ENCODE results near the gene EVI5L. TPM values are rescaled to one million over a fixed set of nuclear protein-coding genes. Genes with fewer than 3 reads are reported as not detected.

EVI5L gene
- polyA plus RNA-seq, 1 of the 3 experiments (the other 2 are of a cell fraction) = 9.7 TPM

- Histone ChIP-seq H2AFZ (ENCODE audit: low read depth) (no peak overlapping the region), H3K27me3 (ENCODE audit: insufficient read depth) (no peaks in the 10 kb centered on the region), H3K9me2 (no peaks in the 10 kb centered on the region), H3K27ac (ENCODE audit: low read depth in 2 of 2, low read length in 1 of 2) (no peak overlapping the region), H4K20me1 (ENCODE audit: insufficient read depth) (no peaks in the 10 kb centered on the region), H3K4me1 (ENCODE audit: control insufficient read depth in 1 of 2, insufficient read depth in 2 of 2, low read depth in 1 of 2, low read length in 1 of 2) (peaks cover 0 to 15% of the 10 kb centered on the region in 2 experiments; a peak in 2 of 4 replicates), H3F3A (replicated peaks; ENCODE audit: insufficient read depth) (peaks cover 7% of the 10 kb centered on the region), H3K9me3 (no peaks in the 10 kb centered on the region), H3K36me3 (replicated peaks in 1 of 2; ENCODE audit: control insufficient read depth in 1 of 2, insufficient read depth in 2 of 2, low read length in 1 of 2) (no peaks in the 10 kb centered on the region), H3K4me2 (no peak overlapping the region), H3K4me3 (ENCODE audit: low read depth in 2 of 2, low read length in 1 of 2) (no peak overlapping the region), H3K9ac (no peak overlapping the region), H3K79me2 (ENCODE audit: insufficient read depth) (no peaks in the 10 kb centered on the region)
- no peak for TF ChIP-seq POLR2AphosphoS5 (IDR thresholded peaks at IDR 0.05; ENCODE audit: low read depth, low read length)
- TF ChIP-seq, protein P1, sequence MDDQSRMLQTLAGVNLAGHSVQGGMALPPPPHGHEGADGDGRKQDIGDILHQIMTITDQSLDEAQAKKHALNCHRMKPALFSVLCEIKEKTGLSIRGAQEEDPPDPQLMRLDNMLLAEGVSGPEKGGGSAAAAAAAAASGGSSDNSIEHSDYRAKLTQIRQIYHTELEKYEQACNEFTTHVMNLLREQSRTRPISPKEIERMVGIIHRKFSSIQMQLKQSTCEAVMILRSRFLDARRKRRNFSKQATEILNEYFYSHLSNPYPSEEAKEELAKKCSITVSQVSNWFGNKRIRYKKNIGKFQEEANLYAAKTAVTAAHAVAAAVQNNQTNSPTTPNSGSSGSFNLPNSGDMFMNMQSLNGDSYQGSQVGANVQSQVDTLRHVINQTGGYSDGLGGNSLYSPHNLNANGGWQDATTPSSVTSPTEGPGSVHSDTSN (IDR thresholded peaks at IDR 0.05) = no peak
- WGBS (ENCODE audit: low lambda C conversion rate) = 76% methylated on average over 7 of the region's 12 CpGs
- POLR2A ChIA-PET = no interaction called here
- no peak for DNase-seq
- CTCF ChIA-PET = interaction anchor here (0.8 to 1.7 kb wide), 2 partner anchors 13 to 78 kb away, joined by 3 to 5 read pairs; no protein-coding TSS in a partner anchor
These were observed 36.5 kb downstream of the EVI5L start for GRCh38 chr19:7866399-7867091.

GRCh38 chr19:7867092-7867844 lies 37.2 kb downstream of the EVI5L start:
- H3K9ac ChIP-seq = no peak overlapping the region

More at GRCh38 chr19:7867092-7867844, 37.2 kb downstream of the EVI5L start:
- POLR2A ChIA-PET = interaction anchor here (0.6 kb wide), 1 partner anchor 19 kb away, joined by 3 read pairs; no protein-coding TSS in a partner anchor
- TF ChIP-seq GATA2 (CRISPR knock-in tag; IDR thresholded peaks at IDR 0.05) (no peak), RFX5 (IDR thresholded peaks at IDR 0.05; ENCODE audit: low read length) (no peak), NRF1 (IDR thresholded peaks at IDR 0.05; ENCODE audit: low read depth, low read length) (no peak), TEAD4 (IDR thresholded peaks at IDR 0.05; ENCODE audit: borderline replicate concordance, insufficient read depth) (no peak), USF1 (IDR thresholded peaks at IDR 0.05; ENCODE audit: borderline replicate concordance, low read depth) (no peak), SIN3A (IDR thresholded peaks at IDR 0.05; ENCODE audit: borderline replicate concordance, low read depth, low read length) (no peak), USF2 (IDR thresholded peaks at IDR 0.05; ENCODE audit: borderline replicate concordance, low read depth, low read length) (no peak), NFIC (IDR thresholded peaks at IDR 0.05; ENCODE audit: borderline replicate concordance) (no peak), FOXM1 (IDR thresholded peaks at IDR 0.05; ENCODE audit: low read depth) (no peak), TCF12 (IDR thresholded peaks at IDR 0.05) (no peak), RXRA (IDR thresholded peaks at IDR 0.05; ENCODE audit: borderline replicate concordance, low read depth) (no peak), GABPA (IDR thresholded peaks at IDR 0.05; ENCODE audit: low read depth) (no peak), POLR2AphosphoS5 (IDR thresholded peaks at IDR 0.05; ENCODE audit: low read depth, low read length) (no peak), SMC3 (IDR thresholded peaks at IDR 0.05; ENCODE audit: low read depth, low read length) (no peak), YY1 (IDR thresholded peaks at IDR 0.05; ENCODE audit: low read depth) (no peak), IRF3 (IDR thresholded peaks at IDR 0.05; ENCODE audit: low read depth, low read length) (no peak)
- no peaks in the 10 kb centered on the region for H3K27me3 ChIP-seq (ENCODE audit: insufficient read depth)
- no peak overlapping the region for H3K4me3 ChIP-seq (ENCODE audit: low read depth in 2 of 2, low read length in 1 of 2)
- WGBS (ENCODE audit: low lambda C conversion rate) = 88% methylated on average over 9 of the region's 9 CpGs
- no peak overlapping the region for H2AFZ ChIP-seq (ENCODE audit: low read depth)
- H3K9me3 ChIP-seq = no peaks in the 10 kb centered on the region
- no peaks in the 10 kb centered on the region for H3K36me3 ChIP-seq (replicated peaks in 1 of 2; ENCODE audit: control insufficient read depth in 1 of 2, insufficient read depth in 2 of 2, low read length in 1 of 2)
- peaks cover 0 to 15% of the 10 kb centered on the region in 2 experiments; a peak in 2 of 4 replicates for H3K4me1 ChIP-seq (ENCODE audit: control insufficient read depth in 1 of 2, insufficient read depth in 2 of 2, low read depth in 1 of 2, low read length in 1 of 2)
- DNase-seq = no peak
- H3K27ac ChIP-seq (ENCODE audit: low read depth in 2 of 2, low read length in 1 of 2) = no peak overlapping the region
- CTCF ChIA-PET = no interaction called here
- H3K4me2 ChIP-seq = no peak overlapping the region
- no peaks in the 10 kb centered on the region for H3K79me2 ChIP-seq (ENCODE audit: insufficient read depth)
- no peaks in the 10 kb centered on the region for H4K20me1 ChIP-seq (ENCODE audit: insufficient read depth)
- H3F3A ChIP-seq (replicated peaks; ENCODE audit: insufficient read depth) = peaks cover 14% of the 10 kb centered on the region
- no peaks in the 10 kb centered on the region for H3K9me2 ChIP-seq
